Panc1 (cell line): ENCODE results near the gene GRIP2.

Source experiments
- CTCF ChIP-seq: fragments of 450-650 bp; IDR thresholded peaks from 2 replicates; pipeline ENCODE4 v1.5.1; 2017; ENCODE audit warnings: mild to moderate bottlenecking
- POLR2AphosphoS5 ChIP-seq: IDR thresholded peaks from 2 replicates; pipeline ENCODE4 v1.6.1; 2012; ENCODE audit warnings: mild to moderate bottlenecking, low read depth, low read length, moderate library complexity

GRCh38 chr3:14479591-14479990 lies 60.6 kb downstream of the GRIP2 start:
- TF ChIP-seq CTCF: no peak
- no peak for TF ChIP-seq POLR2AphosphoS5
